ENCODE measurements around the gene PTPDC1. TPM values are rescaled to one million over a fixed set of nuclear protein-coding genes. Genes with fewer than 3 reads are reported as not detected.
"Not testable (repeated sequence)": the region's sequence is repeated elsewhere in the genome, so short reads cannot be mapped to it uniquely, and the experiment has no call there.

PTPDC1 gene
- total RNA-seq, 2 experiments from 2014 or later, result 4.9 to 5.6 TPM

DNA sequence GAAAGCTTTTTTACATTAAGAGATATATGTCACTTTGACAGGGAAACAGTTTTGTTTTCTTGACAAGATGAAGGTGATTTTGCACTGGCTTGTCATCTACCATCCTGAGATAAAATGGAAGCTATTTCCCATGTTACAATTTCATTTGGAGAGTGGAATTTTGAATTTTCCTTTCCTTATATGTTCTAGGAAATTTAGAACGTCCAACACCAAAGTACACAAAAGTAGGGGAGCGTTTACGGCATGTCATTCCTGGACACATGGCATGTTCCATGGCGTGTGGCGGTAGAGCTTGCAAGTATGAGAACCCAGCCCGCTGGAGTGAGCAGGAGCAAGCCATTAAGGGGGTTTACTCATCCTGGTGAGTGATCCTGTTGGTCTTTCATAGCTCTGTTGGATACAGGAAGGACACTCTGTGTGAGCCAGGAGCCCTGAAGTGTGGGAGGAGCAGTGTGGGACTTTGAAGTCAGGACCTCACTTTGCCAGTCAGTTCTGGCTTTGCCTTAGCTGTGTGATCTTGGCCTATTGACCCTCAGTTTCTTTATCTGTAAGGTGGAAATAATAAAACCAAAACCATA is 887 bp downstream of the PTPDC1 start:
- Mint-ChIP-seq H3K36me3 (ENCODE audit: low read depth) (no peaks in the 10 kb centered on the region), H3K9me3 (no peaks in the 10 kb centered on the region), H3K4me1 (ENCODE audit: low read depth) (peaks cover 6% of the 10 kb centered on the region), H3K27ac (no peak overlapping the region), H3K4me3 (no peak overlapping the region), H3K27me3 (no peaks in the 10 kb centered on the region)
- DNase-seq (no peak), ATAC-seq (no peak)
- POLR2A ChIA-PET, result no interaction called here
- intact Hi-C loops (cut with micrococcal nuclease), result no loop called here
- TF ChIP-seq, protein P1, sequence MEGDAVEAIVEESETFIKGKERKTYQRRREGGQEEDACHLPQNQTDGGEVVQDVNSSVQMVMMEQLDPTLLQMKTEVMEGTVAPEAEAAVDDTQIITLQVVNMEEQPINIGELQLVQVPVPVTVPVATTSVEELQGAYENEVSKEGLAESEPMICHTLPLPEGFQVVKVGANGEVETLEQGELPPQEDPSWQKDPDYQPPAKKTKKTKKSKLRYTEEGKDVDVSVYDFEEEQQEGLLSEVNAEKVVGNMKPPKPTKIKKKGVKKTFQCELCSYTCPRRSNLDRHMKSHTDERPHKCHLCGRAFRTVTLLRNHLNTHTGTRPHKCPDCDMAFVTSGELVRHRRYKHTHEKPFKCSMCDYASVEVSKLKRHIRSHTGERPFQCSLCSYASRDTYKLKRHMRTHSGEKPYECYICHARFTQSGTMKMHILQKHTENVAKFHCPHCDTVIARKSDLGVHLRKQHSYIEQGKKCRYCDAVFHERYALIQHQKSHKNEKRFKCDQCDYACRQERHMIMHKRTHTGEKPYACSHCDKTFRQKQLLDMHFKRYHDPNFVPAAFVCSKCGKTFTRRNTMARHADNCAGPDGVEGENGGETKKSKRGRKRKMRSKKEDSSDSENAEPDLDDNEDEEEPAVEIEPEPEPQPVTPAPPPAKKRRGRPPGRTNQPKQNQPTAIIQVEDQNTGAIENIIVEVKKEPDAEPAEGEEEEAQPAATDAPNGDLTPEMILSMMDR (IDR thresholded peaks at IDR 0.05), result no peak
- CTCF ChIA-PET, result interaction anchor here (1.7 to 2.1 kb wide), 2 partner anchors 128 to 129 kb away, joined by 4 to 5 read pairs; no protein-coding TSS in a partner anchor

DNA sequence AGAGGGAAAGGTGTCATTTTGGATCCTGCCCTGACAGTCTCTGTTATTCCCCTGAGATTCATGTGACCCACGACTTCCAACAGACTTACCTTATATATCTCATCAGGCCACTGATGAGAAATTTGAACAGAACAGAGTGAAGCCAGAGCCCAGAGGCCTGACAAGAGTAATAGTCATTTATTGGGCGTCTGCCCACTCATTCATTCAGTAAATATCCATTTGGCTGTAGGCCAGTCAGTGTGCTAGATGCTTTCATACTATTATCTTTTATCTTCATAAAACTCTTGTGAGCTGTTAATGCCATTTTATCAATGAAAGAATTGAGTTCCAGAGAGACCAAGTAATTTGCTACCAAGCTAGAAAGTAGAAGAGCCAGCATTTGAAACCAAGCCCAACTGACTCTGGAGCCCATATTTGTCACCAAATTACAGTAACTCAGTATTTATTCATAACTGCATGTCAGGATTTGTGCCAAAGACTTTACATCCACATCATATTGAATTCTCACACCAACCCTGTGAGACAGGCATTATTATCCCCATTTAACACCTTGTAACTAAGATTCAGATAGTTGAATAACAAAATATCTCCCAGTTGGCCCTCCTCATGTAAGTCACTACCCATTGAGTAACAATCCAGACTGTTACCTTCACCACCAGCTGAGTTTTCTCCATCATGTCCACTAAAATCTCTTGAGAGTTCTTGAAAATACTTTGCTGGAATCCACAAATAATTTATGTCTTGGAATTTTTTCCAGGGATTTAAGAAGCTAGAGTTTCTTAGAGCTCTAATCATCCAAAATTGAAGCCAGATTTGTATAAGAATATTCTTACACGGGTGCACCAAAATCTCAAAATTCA is 2.5 kb downstream of the PTPDC1 start:
- H3K9me3 Mint-ChIP-seq, result no peaks in the 10 kb centered on the region
- peaks cover 4% of the 10 kb centered on the region for H3K4me1 Mint-ChIP-seq (ENCODE audit: low read depth)
- intact Hi-C loops (cut with micrococcal nuclease), result no loop called here
- H3K4me3 Mint-ChIP-seq, result no peak overlapping the region
- DNase-seq (no peak), ATAC-seq (no peak)
- H3K27me3 Mint-ChIP-seq, result no peaks in the 10 kb centered on the region
- H3K27ac Mint-ChIP-seq, result no peak overlapping the region
- H3K36me3 Mint-ChIP-seq (ENCODE audit: low read depth), result no peaks in the 10 kb centered on the region
- TF ChIP-seq, protein P1 (IDR thresholded peaks at IDR 0.05), result no peak
- ChIA-PET CTCF (interaction anchor here (1.2 to 1.8 kb wide), 4 partner anchors 21 to 127 kb away, joined by 3 to 7 read pairs (median 4); no protein-coding TSS in a partner anchor), POLR2A (no interaction called here)

DNA sequence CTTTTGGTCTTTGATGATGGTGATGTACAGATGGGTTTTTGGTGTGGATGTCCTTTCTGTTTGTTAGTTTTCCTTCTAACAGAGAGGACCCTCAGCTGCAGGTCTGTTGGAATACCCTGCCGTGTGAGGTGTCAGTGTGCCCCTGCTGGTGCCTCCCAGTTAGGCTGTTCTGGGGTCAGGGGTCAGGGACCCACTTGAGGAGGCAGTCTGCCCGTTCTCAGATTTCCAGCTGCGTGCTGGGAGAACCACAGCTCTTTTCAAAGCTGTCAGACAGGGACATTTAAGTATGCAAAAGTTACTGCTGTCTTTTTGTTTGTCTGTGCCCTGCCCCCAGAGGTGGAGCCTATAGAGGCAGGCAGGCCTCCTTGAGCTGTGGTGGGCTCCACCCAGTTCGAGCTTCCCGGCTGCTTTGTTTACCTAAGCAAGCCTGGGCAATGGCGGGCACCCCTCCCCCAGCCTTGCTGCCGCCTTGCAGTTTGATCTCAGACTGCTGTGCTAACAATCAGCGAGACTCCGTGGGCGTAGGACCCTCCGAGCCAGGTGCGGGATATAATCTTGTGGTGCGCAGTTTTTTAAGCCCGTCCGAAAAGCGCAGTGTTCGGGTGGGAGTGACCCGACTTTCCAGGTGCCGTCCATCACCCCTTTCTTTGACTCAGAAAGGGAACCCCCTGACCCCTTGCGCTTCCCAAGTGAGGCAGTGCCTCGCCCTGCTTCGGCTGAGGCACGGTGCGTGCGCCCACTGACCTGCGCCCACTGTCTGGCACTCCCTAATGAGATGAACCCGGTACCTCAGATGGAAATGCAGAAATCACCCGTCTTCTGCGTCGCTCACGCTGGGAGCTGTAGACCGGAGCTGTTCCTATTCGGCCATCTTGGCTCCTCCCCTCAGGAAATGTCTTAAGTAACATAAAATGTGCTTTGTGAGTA is 10.2 kb downstream of the PTPDC1 start:
- H3K4me1 Mint-ChIP-seq (ENCODE audit: low read depth); POLR2A ChIA-PET; ATAC-seq; H3K27ac Mint-ChIP-seq; H3K4me3 Mint-ChIP-seq; H3K27me3 Mint-ChIP-seq; CTCF ChIA-PET; intact Hi-C loops (cut with micrococcal nuclease); DNase-seq; H3K9me3 Mint-ChIP-seq; H3K36me3 Mint-ChIP-seq (ENCODE audit: low read depth): not testable (repeated sequence)

DNA sequence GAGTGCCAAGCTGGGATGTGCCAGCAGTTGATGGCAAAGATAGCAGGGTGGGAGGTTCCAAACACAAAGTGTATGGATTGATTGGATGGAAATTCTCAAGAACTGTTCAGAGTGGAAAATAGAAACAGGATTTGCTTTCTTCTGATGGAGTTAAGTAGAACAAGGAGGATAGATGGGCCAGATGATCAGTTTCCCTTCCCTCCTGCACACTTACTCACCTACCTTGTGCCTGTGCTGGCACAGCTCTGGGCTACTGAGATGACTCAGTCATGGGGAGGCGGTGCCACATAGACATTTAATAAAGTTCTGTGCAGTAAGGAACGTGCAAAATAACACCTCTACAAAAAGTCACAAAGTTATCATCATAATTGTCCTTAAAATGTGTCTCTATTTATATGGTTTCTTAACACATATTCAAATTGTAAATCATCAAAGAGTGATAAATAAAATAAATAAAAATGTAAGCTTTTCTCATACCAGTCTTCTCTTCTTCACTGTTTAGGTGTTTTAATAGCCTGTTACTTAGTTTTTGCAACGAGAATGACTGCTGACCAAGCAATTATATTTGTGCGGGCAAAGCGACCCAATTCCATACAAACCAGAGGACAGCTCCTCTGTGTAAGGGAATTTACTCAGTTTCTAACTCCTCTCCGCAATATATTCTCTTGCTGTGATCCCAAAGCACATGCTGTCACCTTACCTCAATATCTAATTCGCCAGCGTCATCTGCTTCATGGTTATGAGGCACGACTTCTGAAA is 12.7 kb downstream of the PTPDC1 start:
- ChIA-PET POLR2A (no interaction called here), CTCF (no interaction called here)
- ATAC-seq, result peak; percentile 39
- Mint-ChIP-seq H3K27me3 (no peaks in the 10 kb centered on the region), H3K9me3 (no peaks in the 10 kb centered on the region), H3K4me3 (no peak overlapping the region), H3K27ac (no peak overlapping the region), H3K4me1 (ENCODE audit: low read depth) (peaks cover 12% of the 10 kb centered on the region), H3K36me3 (ENCODE audit: low read depth) (no peaks in the 10 kb centered on the region)
- TF ChIP-seq, protein P1 (IDR thresholded peaks at IDR 0.05), result no peak
- intact Hi-C loops (cut with micrococcal nuclease), result no loop called here
- DNase-seq, result peak; percentile 10

Measured in activated CD8-positive, alpha-beta T cell treated with anti-CD3 and anti-CD28 coated beads for 36 hours (primary cell).